GM19099 (cell line): ENCODE data around the gene TPBGL.

Source experiments
- POLR2A ChIP-seq: IDR thresholded peaks from 3 replicates; pipeline ENCODE4 v1.6.1; 2011; ENCODE audit warnings: low read depth; ENCODE audit not compliant: insufficient read length; ENCODE audit errors: extremely low read depth

Gene TPBGL

DNA sequence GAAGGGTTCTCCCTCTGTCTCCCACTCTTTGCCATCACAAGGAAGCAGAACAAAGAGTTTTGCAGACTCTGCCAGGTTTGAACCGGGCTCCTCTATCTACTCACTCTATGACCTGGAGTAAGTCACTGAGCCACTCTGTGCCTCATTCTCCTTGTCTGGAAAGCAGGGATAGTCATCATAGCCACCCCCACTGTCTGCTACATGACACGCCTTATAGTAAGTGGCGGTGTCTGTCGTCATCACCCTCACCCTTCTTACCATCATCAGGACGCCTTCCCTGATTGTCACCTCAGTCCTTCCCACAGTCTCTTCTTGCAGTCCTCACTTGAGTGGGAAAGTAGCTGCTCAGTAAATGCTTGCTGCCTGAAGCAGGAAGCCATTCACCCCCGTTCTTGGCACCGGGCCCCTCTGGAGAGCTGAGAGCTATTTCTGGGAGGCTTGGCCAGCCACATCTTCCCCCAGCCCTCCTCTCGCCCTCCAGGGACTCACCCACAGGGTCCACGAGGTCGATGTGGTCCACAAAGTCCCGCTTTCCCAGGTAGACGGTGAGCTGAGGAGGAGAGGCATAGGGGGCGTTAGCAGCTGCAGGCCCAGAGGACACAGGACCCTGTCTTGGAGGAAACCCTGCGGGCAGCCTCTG, 46.4 kb downstream of the TPBGL start:
- no peak for TF ChIP-seq POLR2A

DNA sequence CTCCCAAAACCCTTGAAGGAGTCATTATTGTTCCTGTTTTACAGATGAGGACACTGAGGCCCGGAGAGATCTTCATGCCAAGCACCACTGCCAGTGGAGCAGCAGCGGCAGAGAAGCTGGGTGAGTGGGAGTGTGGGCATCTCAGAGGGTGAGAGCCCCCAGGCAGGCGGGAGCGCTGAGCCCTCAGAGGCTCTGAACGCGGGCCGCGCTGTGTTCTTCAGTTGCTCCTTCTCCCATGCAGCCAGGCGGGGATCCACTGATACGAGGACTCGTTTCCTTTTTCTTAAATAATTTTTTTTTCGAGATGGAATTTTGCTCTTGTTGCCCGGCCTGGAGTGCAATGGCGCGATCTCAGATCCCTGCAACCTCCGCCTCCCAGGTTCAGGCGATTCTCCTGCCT, 47.0 kb downstream of the TPBGL start:
- no peak for TF ChIP-seq POLR2A

DNA sequence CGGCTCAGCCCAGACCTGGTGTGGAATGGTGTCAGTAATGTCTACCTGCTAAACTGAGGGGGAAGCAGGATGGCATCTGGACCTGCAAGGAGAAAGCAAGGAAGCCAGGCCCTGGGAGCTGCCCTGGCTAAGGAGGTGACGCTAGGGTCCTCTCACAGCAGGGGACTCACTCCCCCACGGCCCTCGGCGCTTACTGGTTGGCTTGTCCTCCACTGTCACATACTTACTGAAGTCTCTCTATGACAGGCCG, 48.9 kb downstream of the TPBGL start:
- no peak for TF ChIP-seq POLR2A

DNA sequence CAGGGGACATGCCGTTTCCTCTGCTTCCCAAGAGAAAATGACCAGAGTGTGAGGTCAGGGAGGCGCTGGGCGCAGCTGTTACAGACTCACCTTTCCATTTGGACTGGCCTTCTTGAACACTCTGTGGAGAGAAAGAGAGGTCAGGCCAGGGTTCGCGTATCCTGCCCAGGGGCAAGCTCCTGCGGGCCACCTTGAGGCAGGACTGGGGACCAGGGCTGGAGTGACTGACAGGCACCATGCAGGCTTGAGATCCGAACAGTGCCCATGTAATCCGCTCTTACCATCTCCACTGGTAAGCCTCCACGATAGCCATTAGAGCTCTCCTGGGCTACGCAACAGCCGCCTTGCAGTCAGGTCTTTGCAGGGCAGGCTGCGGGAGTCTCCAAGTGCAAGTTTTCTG, 49.3 kb downstream of the TPBGL start:
- no peak for TF ChIP-seq POLR2A

DNA sequence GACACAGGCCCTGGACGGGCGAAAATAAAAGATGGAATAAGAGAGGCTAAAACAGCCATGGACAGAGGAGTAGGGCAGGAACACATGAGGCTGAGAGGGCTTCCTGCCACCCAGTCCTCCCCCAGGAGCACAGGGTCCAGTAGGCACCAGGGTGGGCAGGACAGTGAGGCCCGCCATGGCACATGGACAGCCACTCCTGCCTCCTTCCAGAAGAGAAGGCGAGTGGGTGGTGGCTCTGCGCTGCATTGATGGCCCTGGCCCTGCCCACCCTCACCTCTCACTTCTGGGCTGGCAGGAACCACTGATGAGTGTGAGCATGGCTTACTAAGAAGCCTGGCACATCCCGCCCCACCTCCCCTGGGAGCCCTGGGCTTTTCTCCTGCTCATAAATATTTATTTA, 51.2 kb downstream of the TPBGL start:
- no peak for TF ChIP-seq POLR2A

DNA sequence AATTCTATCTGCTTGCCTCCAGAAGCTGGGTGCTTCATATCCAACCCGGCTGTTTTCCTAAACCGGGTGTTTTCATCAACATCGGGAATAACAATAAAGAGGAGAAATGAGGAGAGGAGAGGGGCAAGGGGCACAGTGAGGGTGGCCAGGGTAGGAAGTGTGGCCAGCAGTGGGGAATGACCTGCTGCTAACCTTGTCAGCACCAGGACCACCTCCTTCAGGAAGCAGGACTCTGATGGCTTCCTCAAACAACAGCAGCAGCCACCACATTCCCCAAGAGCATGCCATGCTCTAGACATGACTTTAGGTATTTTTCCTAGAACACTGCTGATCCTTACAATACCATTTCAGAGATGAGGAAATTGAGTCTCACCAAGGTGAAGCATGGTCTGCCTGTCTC, 52.4 kb downstream of the TPBGL start:
- TF ChIP-seq POLR2A = no peak
